SIG-M5 treated with dmso at 0.1 percent for 504 hours (cell line): ENCODE results near the gene NFX1.

Experiments used
- DNase-seq: peaks from one replicate; lab custom pipeline; 2025; ENCODE audit not compliant: unreplicated experiment; lab: John Stamatoyannopoulos, UW

Gene NFX1

DNA sequence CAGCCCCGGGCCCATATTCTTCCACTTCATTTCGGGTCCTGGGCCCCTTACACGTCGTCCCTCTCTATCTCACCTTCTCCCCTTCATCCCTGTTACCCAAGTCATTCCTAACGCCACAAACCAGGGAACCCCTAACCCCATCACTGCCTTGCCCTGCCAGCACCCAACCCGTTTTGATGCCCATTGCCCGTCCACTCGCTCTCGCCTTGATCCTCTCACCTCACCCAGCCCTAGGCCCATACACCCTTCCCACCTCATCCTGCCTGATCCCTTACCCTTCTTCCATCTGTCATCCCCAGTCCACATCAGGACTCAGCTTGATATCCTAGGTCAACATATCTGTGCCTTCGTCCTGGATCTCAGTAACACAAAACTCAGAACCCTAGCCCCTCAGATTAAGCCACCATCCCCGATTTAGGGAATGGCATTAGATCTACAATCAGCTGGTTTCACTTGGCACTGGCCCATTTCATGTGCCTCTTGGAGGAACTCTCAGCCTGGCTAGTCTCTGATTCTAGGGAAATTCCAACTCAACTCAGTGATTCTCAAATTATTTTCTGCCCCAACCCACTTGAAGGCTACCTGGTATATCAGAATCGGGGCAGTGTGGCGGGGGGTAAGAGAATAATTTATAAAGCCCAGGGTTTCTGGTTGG, 25.0 kb upstream of the NFX1 start:
- no peak for DNase-seq

DNA sequence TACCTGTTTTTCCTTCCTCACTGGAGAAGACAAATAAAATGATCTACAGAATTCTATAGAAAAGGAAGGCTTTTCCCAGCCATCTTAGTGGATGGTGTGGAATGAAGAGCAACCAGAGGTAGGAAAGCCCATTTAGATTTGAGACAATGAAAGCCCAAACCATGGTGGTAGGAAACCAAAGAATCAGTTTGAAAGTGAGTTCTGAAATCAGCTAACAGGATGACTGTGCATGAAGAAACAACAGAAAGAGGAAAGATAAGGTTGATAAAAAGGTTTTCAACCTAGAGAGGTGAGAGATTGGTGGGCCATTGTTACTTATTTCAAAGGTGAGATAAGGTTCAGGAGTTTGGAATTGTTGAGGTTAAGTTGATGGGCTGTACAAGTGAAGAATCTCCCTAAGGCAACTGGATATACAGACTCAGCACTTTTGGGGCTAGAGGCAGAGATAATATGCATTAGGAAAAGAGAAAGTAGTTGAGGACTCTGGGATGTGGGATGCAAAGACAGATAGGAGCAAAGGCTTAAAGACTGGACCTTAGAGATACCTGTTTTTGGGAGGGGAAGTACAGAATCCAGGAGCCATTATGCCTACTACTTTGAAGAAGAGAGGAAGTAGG, 23.1 kb upstream of the NFX1 start:
- no peak for DNase-seq

DNA sequence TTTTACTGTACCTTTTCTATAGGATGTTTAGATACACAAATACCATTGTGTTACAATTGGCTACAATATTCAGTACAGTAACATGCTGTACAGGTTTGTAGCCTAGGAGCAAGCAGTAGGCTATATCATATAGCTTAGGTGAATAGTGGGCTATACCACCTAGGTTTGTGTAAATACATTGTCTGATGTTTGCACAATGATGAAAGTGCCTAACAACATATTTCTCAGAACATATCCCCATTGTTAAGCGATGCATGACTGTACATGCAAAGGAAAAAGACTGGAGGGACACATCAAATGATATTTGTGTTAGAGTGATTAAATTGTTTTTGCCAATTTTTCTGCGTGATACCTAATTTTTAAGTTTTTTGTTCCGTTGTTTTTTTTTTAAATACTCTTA, 20.2 kb upstream of the NFX1 start:
- DNase-seq, result no peak

GRCh38 chr9:33272061-33272460, 18.3 kb upstream of the NFX1 start:
- DNase-seq, result no peak

GRCh38 chr9:33273266-33273971, 16.9 kb upstream of the NFX1 start:
- DNase-seq, result no peak

DNA sequence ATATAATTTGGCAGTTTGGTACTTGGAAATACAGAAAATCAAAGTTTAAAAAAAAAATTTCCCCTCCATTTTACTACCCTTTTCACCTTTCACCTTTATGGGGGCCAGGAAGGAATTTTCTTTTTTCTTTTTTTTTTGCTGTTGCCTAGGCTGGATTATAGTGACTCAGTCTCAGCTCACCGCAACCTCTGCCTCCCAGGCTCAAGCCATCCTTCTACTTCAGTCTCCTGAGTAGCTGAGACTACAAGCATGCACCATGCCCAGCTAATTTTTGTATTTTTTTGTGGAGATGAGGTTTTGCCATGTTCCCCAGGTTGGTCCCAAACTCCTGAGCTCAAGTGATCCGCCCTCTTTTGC, 16.4 kb upstream of the NFX1 start:
- no peak for DNase-seq

- no peak for DNase-seq
These were observed 12.8 kb upstream of the NFX1 start for GRCh38 chr9:33277484-33277883.

DNA sequence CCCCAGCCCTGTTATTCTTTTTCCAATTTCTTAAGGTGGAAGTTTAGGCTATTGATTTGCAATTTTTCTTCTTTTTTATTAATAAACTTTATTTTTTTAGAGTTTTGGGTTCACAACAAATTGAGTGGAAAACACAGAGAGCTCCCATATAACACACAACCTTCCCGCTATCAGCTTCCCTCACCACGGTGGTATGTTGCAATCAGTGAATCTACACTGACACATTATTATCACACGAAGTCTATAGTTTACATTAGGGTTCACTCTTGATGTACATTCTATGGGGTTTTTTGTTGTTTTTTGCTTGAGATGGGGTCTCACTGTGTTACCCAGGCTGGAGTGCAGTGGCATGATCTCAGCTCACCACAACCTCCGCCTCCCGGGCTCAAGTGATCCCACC, 4.8 kb upstream of the NFX1 start:
- no peak for DNase-seq

GRCh38 chr9:33287087-33287490, 3.2 kb upstream of the NFX1 start:
- DNase-seq, result peak; percentile 80

- DNase-seq, result no peak
These were observed 2.1 kb upstream of the NFX1 start for GRCh38 chr9:33288235-33288634.

DNA sequence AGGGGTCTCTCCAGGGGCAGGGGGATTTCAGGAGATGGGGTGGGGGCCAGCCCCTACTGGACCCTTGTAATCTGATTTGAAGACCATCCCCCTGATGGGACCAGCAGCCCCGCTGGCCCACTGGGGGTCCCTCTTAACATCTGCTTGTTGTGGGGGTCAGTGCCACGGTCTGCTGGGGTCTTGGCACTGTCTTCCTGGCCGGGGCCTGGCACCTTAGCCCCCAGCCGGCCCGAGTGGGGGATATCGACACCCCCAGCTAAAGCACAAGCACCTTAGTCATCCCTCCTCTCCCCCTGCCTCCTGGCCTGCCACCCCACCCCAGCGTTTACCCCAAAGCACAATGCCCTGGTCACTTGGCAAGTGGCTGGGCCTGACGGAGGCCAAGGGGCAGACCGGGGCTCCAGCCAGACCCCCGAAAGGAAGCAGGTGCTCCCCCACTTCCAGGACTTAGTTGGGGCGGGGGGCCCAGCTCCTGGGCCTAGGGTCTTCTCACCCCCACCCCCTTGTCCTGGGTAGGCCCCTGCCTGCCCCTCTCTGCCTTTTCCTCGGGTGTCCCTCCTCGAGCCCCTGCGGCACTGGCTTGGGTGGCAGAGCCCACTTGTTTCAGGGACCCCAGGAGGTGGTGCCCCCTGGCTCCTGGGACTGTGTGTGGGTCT, 1.4 kb upstream of the NFX1 start:
- DNase-seq, result no peak

- DNase-seq, result no peak
These were observed 820 bp upstream of the NFX1 start for GRCh38 chr9:33289496-33289895.

DNA sequence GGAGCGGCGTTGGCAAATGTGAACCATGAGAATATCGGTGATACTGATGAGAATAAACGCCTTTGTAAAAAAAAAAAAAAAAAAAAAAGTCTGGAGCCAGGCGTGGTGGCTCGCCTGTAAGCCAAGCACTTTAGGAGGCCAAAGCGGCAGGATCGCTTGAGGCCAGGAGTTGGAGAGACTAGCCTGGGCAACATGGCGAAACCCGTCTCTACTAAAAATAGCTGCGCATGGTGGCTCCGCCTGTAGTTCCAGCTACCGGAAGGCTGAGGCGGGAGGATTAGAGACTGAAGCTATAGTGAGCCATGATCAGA, 425 bp upstream of the NFX1 start:
- no peak for DNase-seq

DNA sequence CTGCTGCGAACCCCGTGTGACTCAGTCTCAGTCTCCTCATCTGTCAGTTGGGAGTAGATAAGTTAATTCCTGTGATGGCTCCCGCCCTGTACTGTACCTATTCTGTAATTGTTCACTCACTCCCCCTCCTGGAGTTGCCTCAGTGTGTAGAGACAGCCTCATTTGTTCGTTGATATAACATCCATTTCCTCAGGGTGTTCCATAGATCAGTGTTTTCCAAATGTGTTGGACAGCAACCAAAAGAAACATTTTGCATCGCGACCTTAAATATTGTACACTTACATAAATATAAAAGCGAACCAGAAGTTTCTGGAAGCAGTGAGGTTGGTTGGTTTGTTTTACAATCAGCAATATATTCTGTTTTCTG, 698 bp downstream of the NFX1 start:
- DNase-seq, result no peak

DNA sequence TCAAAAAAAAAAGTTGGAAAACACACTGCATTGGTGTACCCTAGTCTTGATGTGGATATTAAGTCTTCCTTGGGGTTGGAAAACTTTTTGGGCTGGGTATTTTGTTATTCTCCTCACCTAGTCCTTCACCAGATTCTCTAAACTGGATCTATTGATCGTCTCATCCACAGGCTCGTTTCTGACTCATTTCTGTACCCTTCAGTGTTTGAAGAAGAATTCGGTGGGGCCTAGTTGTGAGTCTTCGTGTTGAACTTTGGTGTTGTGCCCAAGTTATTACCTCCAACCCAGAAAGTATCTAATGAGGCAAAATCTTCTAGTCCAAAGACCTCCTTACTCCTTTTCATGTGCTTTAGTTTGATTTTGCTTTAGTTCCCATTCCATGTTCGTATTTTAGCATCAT, 1.6 kb downstream of the NFX1 start:
- no peak for DNase-seq

GRCh38 chr9:33293782-33294181, 3.5 kb downstream of the NFX1 start:
- DNase-seq, result no peak

DNA sequence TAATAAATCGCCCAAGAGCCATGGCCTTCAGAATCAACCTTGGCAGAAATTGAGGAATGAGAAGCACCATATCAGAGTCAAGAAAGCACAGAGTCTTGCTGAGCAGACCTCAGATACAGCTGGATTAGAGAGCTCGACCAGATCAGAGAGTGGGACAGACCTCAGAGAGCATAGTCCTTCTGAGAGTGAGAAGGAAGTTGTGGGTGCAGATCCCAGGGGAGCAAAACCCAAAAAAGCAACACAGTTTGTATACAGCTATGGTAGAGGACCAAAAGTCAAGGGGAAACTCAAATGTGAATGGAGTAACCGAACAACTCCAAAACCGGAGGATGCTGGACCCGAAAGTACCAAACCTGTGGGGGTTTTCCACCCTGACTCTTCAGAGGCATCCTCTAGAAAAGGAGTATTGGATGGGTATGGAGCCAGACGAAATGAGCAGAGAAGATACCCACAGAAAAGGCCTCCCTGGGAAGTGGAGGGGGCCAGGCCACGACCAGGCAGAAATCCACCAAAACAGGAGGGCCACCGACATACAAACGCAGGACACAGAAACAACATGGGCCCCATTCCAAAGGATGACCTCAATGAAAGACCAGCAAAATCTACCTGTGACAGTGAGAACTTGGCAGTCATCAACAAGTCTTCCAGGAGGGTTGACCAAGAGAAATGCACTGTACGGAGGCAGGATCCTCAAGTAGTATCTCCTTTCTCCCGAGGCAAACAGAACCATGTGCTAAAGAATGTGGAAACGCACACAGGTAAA, 4.5 kb downstream of the NFX1 start:
- no peak for DNase-seq

DNA sequence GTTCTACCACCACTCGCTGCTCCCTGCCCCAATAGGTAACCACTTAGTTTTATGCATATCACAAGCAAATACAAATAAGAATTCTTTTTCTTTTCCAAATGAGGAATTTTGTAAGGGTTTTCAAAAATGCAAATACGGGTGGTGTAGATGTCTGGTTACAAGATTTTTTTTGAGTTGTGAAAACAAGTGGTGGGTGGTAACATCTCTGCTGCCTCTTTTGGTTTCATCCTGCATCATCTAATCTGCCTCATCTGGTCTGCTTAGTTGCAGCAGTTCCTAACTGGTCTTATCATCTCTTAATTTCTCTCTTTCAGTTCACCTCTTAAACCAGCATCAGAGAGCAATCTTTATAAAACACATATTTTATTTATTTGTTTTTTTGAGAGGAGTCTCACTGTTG, 5.3 kb downstream of the NFX1 start:
- no peak for DNase-seq

GRCh38 chr9:33297432-33297831, 7.1 kb downstream of the NFX1 start:
- peak; percentile 93 for DNase-seq

- no peak for DNase-seq
These were observed 10.2 kb downstream of the NFX1 start for GRCh38 chr9:33300546-33300945.

DNA sequence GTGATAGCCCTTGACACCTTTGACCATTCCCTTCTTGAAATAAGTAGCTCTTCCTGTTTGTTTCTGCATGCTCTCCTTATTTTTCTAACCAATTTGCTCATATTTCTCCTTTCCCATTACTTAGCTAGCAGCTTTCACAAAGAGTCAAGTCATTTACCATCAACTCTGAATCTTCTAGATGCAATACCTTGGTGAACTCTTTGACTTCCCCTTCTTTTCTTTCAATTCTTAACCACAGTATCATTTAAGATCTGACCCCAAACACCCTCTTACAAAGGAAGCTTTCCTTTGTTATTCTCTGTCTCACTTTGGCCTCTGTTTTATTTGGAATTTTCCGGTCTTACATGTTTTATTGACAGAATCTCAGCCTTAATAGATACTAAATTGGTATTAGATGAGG, 14.0 kb downstream of the NFX1 start:
- DNase-seq, result peak; percentile 50

DNA sequence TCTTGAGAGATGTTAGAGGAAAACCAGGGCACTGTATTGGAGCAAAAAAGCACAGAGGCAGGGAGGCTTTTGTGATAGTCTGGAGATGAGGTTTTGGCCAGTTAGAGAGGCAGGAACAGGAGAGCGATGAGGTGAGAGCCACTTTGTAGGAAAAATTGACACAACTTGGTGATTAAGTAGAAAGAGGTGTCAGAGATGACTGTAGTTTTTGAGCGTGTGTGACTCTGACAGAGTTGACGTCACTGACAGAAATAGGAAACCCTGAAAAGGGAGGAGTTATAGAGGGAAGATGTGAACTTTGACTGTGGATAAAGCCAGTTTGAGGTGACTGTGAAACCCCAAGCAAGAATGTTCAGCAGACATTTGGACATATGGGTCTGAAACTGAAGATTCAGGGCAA, 15.7 kb downstream of the NFX1 start:
- DNase-seq, result no peak
